Neural cell (in vitro differentiated cells): ENCODE measurements around the gene GPR161. TPM values are rescaled to one million over a fixed set of nuclear protein-coding genes. Genes with fewer than 3 reads are reported as not detected.

ENCODE experiments used
- H2AFZ ChIP-seq: fragments of 200-600, 300-800 bp; sonication (generic), shearing (Covaris generic); 2 replicates; pipeline ENCODE4 v1.6.0; 2014; ENCODE audit warnings: low read depth, mild to moderate bottlenecking, antibody characterized with exemption, low read length, moderate library complexity
- H3F3A ChIP-seq: fragments of 200-600 bp; shearing (Covaris generic); 2 replicates; pipeline ENCODE4 v1.6.1; 2016; ENCODE audit warnings: mild to moderate bottlenecking, moderate library complexity, mixed read lengths, antibody characterized with exemption, low read length; ENCODE audit not compliant: insufficient read depth, poor library complexity, severe bottlenecking
- H3K27ac ChIP-seq: fragments of 200-600, 300-800 bp; sonication (generic), shearing (Covaris generic); 2 replicates; pipeline ENCODE4 v1.5.1; 2014; ENCODE audit warnings: mild to moderate bottlenecking, low read length, moderate library complexity
- H3K27me3 ChIP-seq: fragments of 300-800, 200-600 bp; sonication (generic), shearing (Covaris generic); 2 replicates; pipeline ENCODE4 v1.6.0; 2014; ENCODE audit warnings: mild to moderate bottlenecking, low read depth, low read length, moderate library complexity; ENCODE audit not compliant: insufficient read depth
- H3K36me3 ChIP-seq: fragments of 300-800, 200-600 bp; sonication (generic), shearing (Covaris generic); 2 replicates; pipeline ENCODE4 v1.5.1; 2014; ENCODE audit warnings: mild to moderate bottlenecking, antibody characterized with exemption, low read length, moderate library complexity; ENCODE audit not compliant: insufficient read depth
- H3K4me2 ChIP-seq: fragments of 300-800, 200-600 bp; sonication (generic), shearing (Covaris generic); 2 replicates; pipeline ENCODE4 v1.6.0; 2014; ENCODE audit warnings: mild to moderate bottlenecking, low read length
- H3K4me3 ChIP-seq: fragments of 300-800, 200-600 bp; sonication (generic), shearing (Covaris generic); 2 replicates; pipeline ENCODE4 v1.5.1; 2014; ENCODE audit warnings: mild to moderate bottlenecking, low read length, moderate library complexity
- H3K79me2 ChIP-seq: fragments of 200-600 bp; shearing (Covaris generic); replicated peaks from 2 replicates; pipeline ENCODE4 v1.6.0; 2014; ENCODE audit warnings: mild to moderate bottlenecking, low read length, moderate library complexity; ENCODE audit not compliant: insufficient read depth
- H3K9ac ChIP-seq: fragments of 300-800, 200-600 bp; sonication (generic), shearing (Covaris generic); 2 replicates; pipeline ENCODE4 v1.6.1; 2016; ENCODE audit warnings: mild to moderate bottlenecking, low read length, mixed read lengths
- H3K9me2 ChIP-seq: fragments of 200-600 bp; shearing (Covaris generic); 2 replicates; pipeline ENCODE4 v1.6.1; 2016; ENCODE audit warnings: mild to moderate bottlenecking, low read length, mixed read lengths; ENCODE audit not compliant: insufficient read depth
- H3K9me3 ChIP-seq: fragments of 200-600, 300-800 bp; sonication (generic), shearing (Covaris generic); 2 replicates; pipeline ENCODE4 v1.6.1; 2016; ENCODE audit warnings: mild to moderate bottlenecking, mixed run types, low read length, moderate library complexity, mixed read lengths
- H4K20me1 ChIP-seq: fragments of 200-600 bp; shearing (Covaris generic); 2 replicates; pipeline ENCODE4 v1.6.1; 2016; ENCODE audit warnings: mild to moderate bottlenecking, mixed run types; ENCODE audit not compliant: insufficient read depth
- EP300 ChIP-seq: fragments of 450-650 bp; conservative IDR thresholded peaks from 2 replicates; pipeline ENCODE4 v1.6.1; 2014; ENCODE audit warnings: antibody characterized with exemption, mild to moderate bottlenecking, moderate library complexity; ENCODE audit not compliant: poor library complexity, severe bottlenecking
- EZH2 ChIP-seq: fragments of 200-600, 300-800 bp; shearing (Covaris generic), sonication (generic); IDR thresholded peaks from 2 replicates; pipeline ENCODE4 v1.6.1; 2014; ENCODE audit warnings: antibody characterized with exemption, low read length, borderline replicate concordance, mild to moderate bottlenecking; ENCODE audit not compliant: insufficient read depth, poor library complexity, severe bottlenecking
- MXI1 ChIP-seq: fragments of 450-650 bp; conservative IDR thresholded peaks from 2 replicates; pipeline ENCODE4 v1.6.1; 2014; ENCODE audit warnings: antibody characterized with exemption, mild to moderate bottlenecking; ENCODE audit not compliant: poor library complexity, severe bottlenecking
- POLR2AphosphoS5 ChIP-seq: IDR thresholded peaks from 2 replicates; pipeline ENCODE4 v1.6.1; 2012
- RAD21 ChIP-seq: fragments of 450-650 bp; conservative IDR thresholded peaks from 2 replicates; pipeline ENCODE4 v1.6.1; 2014; ENCODE audit warnings: antibody characterized with exemption, mild to moderate bottlenecking, moderate library complexity
- SMC3 ChIP-seq: fragments of 450-650 bp; conservative IDR thresholded peaks from 2 replicates; pipeline ENCODE4 v1.6.1; 2014; ENCODE audit warnings: antibody characterized with exemption, mild to moderate bottlenecking, moderate library complexity; ENCODE audit not compliant: poor library complexity
- TAF1 ChIP-seq: IDR thresholded peaks from 2 replicates; pipeline ENCODE4 v1.6.1; 2012; ENCODE audit warnings: low read depth
- polyA plus RNA-seq: library from polyadenylated mRNA; depleted of rRNA; stranded (reverse); fragments of >200 nt; gene quantifications from 2 replicates; pipeline ENCODE4 v1.2.3, GENCODE V29; 2014
- TF ChIP-seq, protein P1 (sequence below): fragments of 450-650 bp; IDR thresholded peaks from 2 replicates; pipeline ENCODE4 v1.5.1; 2014; ENCODE audit warnings: antibody characterized with exemption, mild to moderate bottlenecking, moderate library complexity; ENCODE audit not compliant: poor library complexity, severe bottlenecking
- TF ChIP-seq, protein P2 (sequence below): IDR thresholded peaks from 2 replicates; pipeline ENCODE4 v1.6.1; 2012; ENCODE audit warnings: borderline replicate concordance

Gene GPR161
- polyA plus RNA-seq, 1 donor from 2014 or later, result 39.0 TPM

DNA sequence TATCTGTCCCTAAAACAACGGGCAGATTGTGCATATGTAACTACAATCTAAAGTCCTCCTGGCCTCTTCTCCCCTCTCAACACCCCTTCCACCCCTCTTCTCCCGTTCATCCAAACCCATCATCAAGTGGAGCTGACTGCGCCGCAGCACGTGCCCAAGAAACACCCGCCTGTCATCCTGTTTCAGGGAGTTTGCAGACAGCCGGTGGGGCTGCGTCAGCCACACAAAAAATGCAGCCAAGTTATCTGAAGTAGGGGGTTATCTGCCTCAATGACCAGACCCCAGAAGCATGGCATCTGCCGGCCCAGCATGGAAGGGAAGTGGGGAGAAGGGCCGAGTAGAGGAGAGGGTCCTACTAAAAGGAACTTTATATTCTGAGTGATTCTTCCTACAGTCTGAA lies 49.0 kb downstream of the GPR161 start:
- Histone ChIP-seq H3K79me2 (no peaks in the 10 kb centered on the region), H2AFZ (no peak overlapping the region), H3K9me3 (no peaks in the 10 kb centered on the region), H3K27me3 (no peaks in the 10 kb centered on the region), H3K9me2 (no peaks in the 10 kb centered on the region), H3K27ac (no peak overlapping the region), H3F3A (no peaks in the 10 kb centered on the region), H3K36me3 (no peaks in the 10 kb centered on the region), H3K4me3 (no peak overlapping the region), H3K9ac (no peak overlapping the region), H4K20me1 (no peaks in the 10 kb centered on the region), H3K4me2 (no peak overlapping the region)
- TF ChIP-seq SMC3, result no peak
- no peak for TF ChIP-seq RAD21
- TF ChIP-seq EZH2, result no peak
- no peak for TF ChIP-seq MXI1
- no peak for TF ChIP-seq EP300
- TF ChIP-seq, protein P1, sequence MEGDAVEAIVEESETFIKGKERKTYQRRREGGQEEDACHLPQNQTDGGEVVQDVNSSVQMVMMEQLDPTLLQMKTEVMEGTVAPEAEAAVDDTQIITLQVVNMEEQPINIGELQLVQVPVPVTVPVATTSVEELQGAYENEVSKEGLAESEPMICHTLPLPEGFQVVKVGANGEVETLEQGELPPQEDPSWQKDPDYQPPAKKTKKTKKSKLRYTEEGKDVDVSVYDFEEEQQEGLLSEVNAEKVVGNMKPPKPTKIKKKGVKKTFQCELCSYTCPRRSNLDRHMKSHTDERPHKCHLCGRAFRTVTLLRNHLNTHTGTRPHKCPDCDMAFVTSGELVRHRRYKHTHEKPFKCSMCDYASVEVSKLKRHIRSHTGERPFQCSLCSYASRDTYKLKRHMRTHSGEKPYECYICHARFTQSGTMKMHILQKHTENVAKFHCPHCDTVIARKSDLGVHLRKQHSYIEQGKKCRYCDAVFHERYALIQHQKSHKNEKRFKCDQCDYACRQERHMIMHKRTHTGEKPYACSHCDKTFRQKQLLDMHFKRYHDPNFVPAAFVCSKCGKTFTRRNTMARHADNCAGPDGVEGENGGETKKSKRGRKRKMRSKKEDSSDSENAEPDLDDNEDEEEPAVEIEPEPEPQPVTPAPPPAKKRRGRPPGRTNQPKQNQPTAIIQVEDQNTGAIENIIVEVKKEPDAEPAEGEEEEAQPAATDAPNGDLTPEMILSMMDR, result no peak
- no peak for TF ChIP-seq POLR2AphosphoS5
- TF ChIP-seq, protein P2, sequence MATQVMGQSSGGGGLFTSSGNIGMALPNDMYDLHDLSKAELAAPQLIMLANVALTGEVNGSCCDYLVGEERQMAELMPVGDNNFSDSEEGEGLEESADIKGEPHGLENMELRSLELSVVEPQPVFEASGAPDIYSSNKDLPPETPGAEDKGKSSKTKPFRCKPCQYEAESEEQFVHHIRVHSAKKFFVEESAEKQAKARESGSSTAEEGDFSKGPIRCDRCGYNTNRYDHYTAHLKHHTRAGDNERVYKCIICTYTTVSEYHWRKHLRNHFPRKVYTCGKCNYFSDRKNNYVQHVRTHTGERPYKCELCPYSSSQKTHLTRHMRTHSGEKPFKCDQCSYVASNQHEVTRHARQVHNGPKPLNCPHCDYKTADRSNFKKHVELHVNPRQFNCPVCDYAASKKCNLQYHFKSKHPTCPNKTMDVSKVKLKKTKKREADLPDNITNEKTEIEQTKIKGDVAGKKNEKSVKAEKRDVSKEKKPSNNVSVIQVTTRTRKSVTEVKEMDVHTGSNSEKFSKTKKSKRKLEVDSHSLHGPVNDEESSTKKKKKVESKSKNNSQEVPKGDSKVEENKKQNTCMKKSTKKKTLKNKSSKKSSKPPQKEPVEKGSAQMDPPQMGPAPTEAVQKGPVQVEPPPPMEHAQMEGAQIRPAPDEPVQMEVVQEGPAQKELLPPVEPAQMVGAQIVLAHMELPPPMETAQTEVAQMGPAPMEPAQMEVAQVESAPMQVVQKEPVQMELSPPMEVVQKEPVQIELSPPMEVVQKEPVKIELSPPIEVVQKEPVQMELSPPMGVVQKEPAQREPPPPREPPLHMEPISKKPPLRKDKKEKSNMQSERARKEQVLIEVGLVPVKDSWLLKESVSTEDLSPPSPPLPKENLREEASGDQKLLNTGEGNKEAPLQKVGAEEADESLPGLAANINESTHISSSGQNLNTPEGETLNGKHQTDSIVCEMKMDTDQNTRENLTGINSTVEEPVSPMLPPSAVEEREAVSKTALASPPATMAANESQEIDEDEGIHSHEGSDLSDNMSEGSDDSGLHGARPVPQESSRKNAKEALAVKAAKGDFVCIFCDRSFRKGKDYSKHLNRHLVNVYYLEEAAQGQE, result no peak
- no peak for TF ChIP-seq TAF1

DNA sequence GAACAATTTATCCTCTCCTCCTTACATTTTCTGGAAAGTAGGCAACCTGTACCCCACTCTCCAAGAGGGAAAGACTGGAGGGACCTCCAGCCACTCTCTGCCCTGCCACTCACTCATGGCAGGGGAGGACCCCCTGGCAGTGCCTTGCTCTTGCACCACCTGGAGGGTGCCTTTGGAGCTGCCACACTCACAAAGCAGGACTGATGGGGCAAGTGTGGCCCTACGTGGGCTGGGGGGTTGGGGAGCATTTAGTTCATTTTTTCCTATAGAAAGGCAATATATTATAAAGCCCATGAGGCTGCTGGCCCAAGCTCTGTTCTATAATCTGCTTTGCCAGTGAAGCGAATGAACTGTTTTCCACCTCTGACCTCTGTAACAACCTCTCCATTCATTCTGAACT lies 50.3 kb downstream of the GPR161 start:
- no peak for TF ChIP-seq EZH2
- TF ChIP-seq SMC3, result no peak
- no peak for TF ChIP-seq POLR2AphosphoS5
- TF ChIP-seq EP300, result no peak
- TF ChIP-seq MXI1, result no peak
- TF ChIP-seq TAF1, result no peak
- TF ChIP-seq RAD21, result no peak
- Histone ChIP-seq H3K9ac (no peak overlapping the region), H3K36me3 (no peaks in the 10 kb centered on the region), H2AFZ (no peak overlapping the region), H3K79me2 (no peaks in the 10 kb centered on the region), H3K4me3 (no peak overlapping the region), H3F3A (no peaks in the 10 kb centered on the region), H3K27ac (no peak overlapping the region), H4K20me1 (no peaks in the 10 kb centered on the region), H3K27me3 (no peaks in the 10 kb centered on the region), H3K9me3 (no peaks in the 10 kb centered on the region), H3K4me2 (no peak overlapping the region), H3K9me2 (no peaks in the 10 kb centered on the region)
